ENCODE measurements around the gene TSSC4. TPM values are rescaled to one million over a fixed set of nuclear protein-coding genes. Genes with fewer than 3 reads are reported as not detected.

TSSC4 gene
- total RNA-seq, 1 experiment from 2014 or later: 60.9 TPM

DNA sequence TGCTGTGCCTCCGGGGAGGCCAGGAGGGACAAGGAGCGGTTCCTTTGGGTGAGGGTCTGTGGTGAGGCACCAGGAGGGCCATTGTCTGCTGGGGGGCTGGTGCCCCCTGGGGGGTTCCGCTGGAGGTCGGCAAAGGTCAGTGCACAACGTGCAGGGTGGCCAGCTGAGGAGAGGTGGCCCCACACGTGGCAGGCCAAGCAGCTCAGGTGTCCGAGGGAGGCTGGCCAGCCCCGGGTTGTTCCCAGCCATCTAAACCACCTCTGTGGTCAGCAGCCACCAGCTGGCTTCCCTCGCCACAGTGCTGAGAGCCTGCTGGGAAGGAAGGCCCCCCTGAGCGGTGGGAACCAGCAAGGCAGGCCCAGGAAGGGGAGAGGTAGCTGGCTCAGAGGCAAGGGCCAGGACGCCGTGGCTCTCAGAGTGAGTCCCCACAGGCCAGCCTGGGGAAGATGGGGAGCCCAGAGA is 4.2 kb downstream of the TSSC4 start:
- CTCF ChIA-PET: interaction anchor here (1.3 kb wide), 1 partner anchor 16 kb away, joined by 3 read pairs; no protein-coding TSS in a partner anchor
- Mint-ChIP-seq H3K4me3 (ENCODE audit: unreplicated experiment) (no peak overlapping the region), H3K36me3 (ENCODE audit: insufficient read depth, unreplicated experiment) (peaks cover 42% of the 10 kb centered on the region), H3K4me1 (ENCODE audit: low read depth, unreplicated experiment) (no peaks in the 10 kb centered on the region), H3K9me3 (ENCODE audit: unreplicated experiment) (no peaks in the 10 kb centered on the region), H3K27me3 (ENCODE audit: insufficient read depth, unreplicated experiment) (no peaks in the 10 kb centered on the region), H3K27ac (ENCODE audit: unreplicated experiment) (no peak overlapping the region)
- intact Hi-C loops (cut with micrococcal nuclease; ENCODE audit: unreplicated experiment): loop anchor here (5.0 kb wide), 1 partner anchor 202 kb away; no protein-coding TSS in a partner anchor
- TF ChIP-seq, protein P1, sequence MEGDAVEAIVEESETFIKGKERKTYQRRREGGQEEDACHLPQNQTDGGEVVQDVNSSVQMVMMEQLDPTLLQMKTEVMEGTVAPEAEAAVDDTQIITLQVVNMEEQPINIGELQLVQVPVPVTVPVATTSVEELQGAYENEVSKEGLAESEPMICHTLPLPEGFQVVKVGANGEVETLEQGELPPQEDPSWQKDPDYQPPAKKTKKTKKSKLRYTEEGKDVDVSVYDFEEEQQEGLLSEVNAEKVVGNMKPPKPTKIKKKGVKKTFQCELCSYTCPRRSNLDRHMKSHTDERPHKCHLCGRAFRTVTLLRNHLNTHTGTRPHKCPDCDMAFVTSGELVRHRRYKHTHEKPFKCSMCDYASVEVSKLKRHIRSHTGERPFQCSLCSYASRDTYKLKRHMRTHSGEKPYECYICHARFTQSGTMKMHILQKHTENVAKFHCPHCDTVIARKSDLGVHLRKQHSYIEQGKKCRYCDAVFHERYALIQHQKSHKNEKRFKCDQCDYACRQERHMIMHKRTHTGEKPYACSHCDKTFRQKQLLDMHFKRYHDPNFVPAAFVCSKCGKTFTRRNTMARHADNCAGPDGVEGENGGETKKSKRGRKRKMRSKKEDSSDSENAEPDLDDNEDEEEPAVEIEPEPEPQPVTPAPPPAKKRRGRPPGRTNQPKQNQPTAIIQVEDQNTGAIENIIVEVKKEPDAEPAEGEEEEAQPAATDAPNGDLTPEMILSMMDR (IDR thresholded peaks at IDR 0.05; ENCODE audit: insufficient read depth in 1 of 2, low read depth in 1 of 2, low read length in 1 of 2, severe bottlenecking in 1 of 2, unreplicated experiment in 1 of 2): no peak
- BruUV-seq (replicated peaks): no TSS peak
- peaks cover 4% of the 10 kb centered on the region; the same call in 1 of the 2 replicates for H3K4me1 ChIP-seq
- no peaks in the 10 kb centered on the region for H3K36me3 ChIP-seq (ENCODE audit: control insufficient read depth, insufficient read depth, low read length)
- no peaks in the 10 kb centered on the region for H3K27me3 ChIP-seq (replicated peaks; ENCODE audit: control insufficient read depth, insufficient read depth, low read length)
- no peak for DNase-seq
- H3K9me3 ChIP-seq: no peaks in the 10 kb centered on the region
- POLR2A ChIA-PET: no interaction called here
- H3K4me3 ChIP-seq (ENCODE audit: low read depth, low read length): no peak overlapping the region

DNA sequence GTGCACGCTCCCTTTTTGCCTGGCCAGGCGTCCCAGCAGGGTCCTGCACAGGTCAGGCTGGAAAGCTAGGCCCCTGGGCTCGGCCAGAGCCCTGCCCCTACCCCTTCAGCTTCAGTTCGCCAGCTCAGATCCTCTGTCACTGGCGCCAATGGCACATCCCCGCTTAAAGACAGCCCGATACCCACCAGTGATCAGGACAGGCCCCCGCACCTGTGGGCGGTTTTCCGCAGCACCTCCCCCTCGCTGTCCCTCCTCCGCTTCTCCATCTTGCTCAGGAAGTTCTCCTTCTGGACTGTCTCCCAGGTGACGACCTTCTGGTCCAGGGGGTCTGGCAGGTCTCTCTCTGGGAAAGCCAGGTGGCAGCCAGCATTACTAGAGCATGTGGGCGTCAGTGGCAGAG is 5.9 kb downstream of the TSSC4 start:
- Mint-ChIP-seq H3K4me3 (ENCODE audit: unreplicated experiment) (no peak overlapping the region), H3K27me3 (ENCODE audit: insufficient read depth, unreplicated experiment) (no peaks in the 10 kb centered on the region), H3K9me3 (ENCODE audit: unreplicated experiment) (no peaks in the 10 kb centered on the region), H3K36me3 (ENCODE audit: insufficient read depth, unreplicated experiment) (peaks cover 27% of the 10 kb centered on the region), H3K4me1 (ENCODE audit: low read depth, unreplicated experiment) (no peaks in the 10 kb centered on the region), H3K27ac (ENCODE audit: unreplicated experiment) (no peak overlapping the region)
- H3K4me1 ChIP-seq: peaks cover 4% of the 10 kb centered on the region; the same call in 1 of the 2 replicates
- ChIA-PET POLR2A (no interaction called here), CTCF (no interaction called here)
- no peaks in the 10 kb centered on the region for H3K9me3 ChIP-seq
- no peaks in the 10 kb centered on the region for H3K27me3 ChIP-seq (replicated peaks; ENCODE audit: control insufficient read depth, insufficient read depth, low read length)
- intact Hi-C loops (cut with micrococcal nuclease; ENCODE audit: unreplicated experiment): no loop called here
- DNase-seq: no peak
- BruUV-seq (replicated peaks): no TSS peak
- H3K36me3 ChIP-seq (ENCODE audit: control insufficient read depth, insufficient read depth, low read length): no peaks in the 10 kb centered on the region
- H3K4me3 ChIP-seq (ENCODE audit: low read depth, low read length): no peak overlapping the region
- TF ChIP-seq, protein P1 (IDR thresholded peaks at IDR 0.05; ENCODE audit: insufficient read depth in 1 of 2, low read depth in 1 of 2, low read length in 1 of 2, severe bottlenecking in 1 of 2, unreplicated experiment in 1 of 2): no peak

DNA sequence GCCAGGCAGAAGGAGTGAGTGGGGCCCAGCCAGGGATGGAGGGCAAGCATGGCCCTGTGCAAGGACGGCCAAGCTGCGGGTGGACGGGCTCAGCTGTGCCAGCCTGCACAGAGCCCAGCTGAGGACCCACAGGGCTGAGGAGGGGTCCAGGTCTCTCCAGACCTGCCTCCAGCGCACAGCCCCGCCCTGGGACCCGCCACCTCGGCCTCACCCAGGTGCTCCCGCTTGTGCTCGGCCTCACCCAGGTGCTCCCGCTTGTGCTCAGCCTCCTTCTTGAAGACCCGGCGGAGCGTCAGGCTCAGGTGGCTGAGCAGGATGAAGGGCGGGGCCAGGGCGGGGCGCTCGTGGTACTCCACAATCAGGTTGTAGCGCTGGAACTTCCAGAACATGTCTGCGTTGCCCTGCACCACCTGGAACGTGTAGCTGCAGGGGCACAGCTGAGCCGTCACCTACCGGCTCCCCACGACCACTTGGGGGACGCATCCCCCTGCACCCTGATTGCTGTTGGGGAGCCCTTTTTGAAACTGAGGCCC is 6.4 kb downstream of the TSSC4 start:
- no peaks in the 10 kb centered on the region for H3K9me3 ChIP-seq
- TF ChIP-seq, protein P1 (IDR thresholded peaks at IDR 0.05; ENCODE audit: insufficient read depth in 1 of 2, low read depth in 1 of 2, low read length in 1 of 2, severe bottlenecking in 1 of 2, unreplicated experiment in 1 of 2): no peak
- no peak overlapping the region for H3K4me3 ChIP-seq (ENCODE audit: low read depth, low read length)
- ChIA-PET POLR2A (no interaction called here), CTCF (no interaction called here)
- Mint-ChIP-seq H3K27ac (ENCODE audit: unreplicated experiment) (no peak overlapping the region), H3K36me3 (ENCODE audit: insufficient read depth, unreplicated experiment) (peaks cover 25% of the 10 kb centered on the region), H3K9me3 (ENCODE audit: unreplicated experiment) (no peaks in the 10 kb centered on the region), H3K4me1 (ENCODE audit: low read depth, unreplicated experiment) (no peaks in the 10 kb centered on the region), H3K4me3 (ENCODE audit: unreplicated experiment) (no peak overlapping the region), H3K27me3 (ENCODE audit: insufficient read depth, unreplicated experiment) (no peaks in the 10 kb centered on the region)
- H3K36me3 ChIP-seq (ENCODE audit: control insufficient read depth, insufficient read depth, low read length): no peaks in the 10 kb centered on the region
- intact Hi-C loops (cut with micrococcal nuclease; ENCODE audit: unreplicated experiment): no loop called here
- no peak for DNase-seq
- H3K4me1 ChIP-seq: peaks cover under 1% of the 10 kb centered on the region; the same call in 1 of the 2 replicates
- no TSS peak for BruUV-seq (replicated peaks)
- H3K27me3 ChIP-seq (replicated peaks; ENCODE audit: control insufficient read depth, insufficient read depth, low read length): no peaks in the 10 kb centered on the region
